HEK293 (cell line): ENCODE data around the gene PAEP.
A peak's percentile ranks its signal among the peaks of the same experiment; 100 is the strongest.

Source experiments
- CTCF ChIA-PET: fragments of 350-600 bp; formaldehyde crosslinking; extraction: SDS; loops from one replicate; lab custom pipeline; 2021; ENCODE audit warnings: antibody characterized with exemption; lab: Yijun Ruan, JAX
- POLR2A ChIA-PET: fragments of 300-600 bp; formaldehyde crosslinking; extraction: SDS; loops from one replicate; lab custom pipeline; 2020; ENCODE audit warnings: antibody characterized with exemption, inconsistent platforms; lab: Yijun Ruan, JAX
- H3K27ac ChIP-seq: fragments of 200-500 bp; sonication (Bioruptor generic); 2 replicates; pipeline ENCODE4 v1.5.1; 2014; ENCODE audit warnings: low read depth, low read length, control low read depth, inconsistent platforms; ENCODE audit errors: extremely low read depth
- H3K36me3 ChIP-seq, 2 experiments: fragments of 200-500 bp in 1 of 2; sonication (Bioruptor generic) in 1 of 2; 1 replicate in 1 of 2; 2 replicates in 1 of 2; pipeline ENCODE4 v1.5.1; 2014 to 2017; ENCODE audit warnings: inconsistent platforms in 2 of 2, low read length in 2 of 2; ENCODE audit not compliant: control insufficient read depth in 2 of 2, insufficient read depth in 1 of 2
- H3K4me1 ChIP-seq: fragments of 200-500 bp; sonication (Bioruptor generic); 2 replicates; pipeline ENCODE4 v1.5.1; 2014; ENCODE audit warnings: mild to moderate bottlenecking, low read length, inconsistent platforms; ENCODE audit not compliant: control insufficient read depth, insufficient read depth
- H3K4me3 ChIP-seq: 2 replicates; pipeline ENCODE4 v1.5.1; 2011; ENCODE audit warnings: low read depth, mild to moderate bottlenecking, control low read depth, low read length, moderate library complexity
- H3K9me3 ChIP-seq: fragments of 200-500 bp; sonication (Bioruptor generic); 2 replicates; pipeline ENCODE4 v1.5.1; 2014; ENCODE audit warnings: low read depth, low read length, inconsistent platforms; ENCODE audit not compliant: control insufficient read depth, insufficient read depth
- BCL11A ChIP-seq: fragments of 450-650 bp; formaldehyde crosslinking; IDR thresholded peaks from 2 replicates; pipeline ENCODE4 v1.5.1; 2016; ENCODE audit warnings: low read depth, missing biosample characterization, missing genetic modification characterization
- GLI2 ChIP-seq: fragments of 450-650 bp; formaldehyde crosslinking; IDR thresholded peaks from 2 replicates; pipeline ENCODE4; 2017; ENCODE audit warnings: missing biosample characterization, missing genetic modification characterization, low read depth, borderline replicate concordance
- KLF1 ChIP-seq: fragments of 450-650 bp; formaldehyde crosslinking; IDR thresholded peaks from 2 replicates; pipeline ENCODE4 v1.5.1; 2016; ENCODE audit warnings: missing biosample characterization, missing genetic modification characterization
- KLF9 ChIP-seq: fragments of 450-650 bp; formaldehyde crosslinking; IDR thresholded peaks from 2 replicates; pipeline ENCODE4 v1.5.1; 2016; ENCODE audit warnings: missing biosample characterization, missing genetic modification characterization, low read depth
- PRDM10 ChIP-seq: fragments of 450-650 bp; formaldehyde crosslinking; IDR thresholded peaks from 2 replicates; pipeline ENCODE4 v1.5.1; 2016; ENCODE audit warnings: missing biosample characterization, missing genetic modification characterization
- ZBTB1 ChIP-seq: fragments of 450-650 bp; formaldehyde crosslinking; IDR thresholded peaks from 2 replicates; pipeline ENCODE4 v1.5.1; 2016; ENCODE audit warnings: missing biosample characterization, missing genetic modification characterization
- ZNF112 ChIP-seq: fragments of 450-650 bp; formaldehyde crosslinking; IDR thresholded peaks from 2 replicates; pipeline ENCODE4 v1.5.0; 2017; ENCODE audit warnings: missing biosample characterization, missing genetic modification characterization
- ZNF280D ChIP-seq: fragments of 450-650 bp; formaldehyde crosslinking; IDR thresholded peaks from 2 replicates; pipeline ENCODE4 v1.5.1; 2016; ENCODE audit warnings: missing biosample characterization, missing genetic modification characterization
- ZNF423 ChIP-seq: fragments of 450-650 bp; formaldehyde crosslinking; IDR thresholded peaks from 2 replicates; pipeline ENCODE4 v1.5.1; 2016; ENCODE audit warnings: missing biosample characterization, missing genetic modification characterization
- ZNF449 ChIP-seq: fragments of 450-650 bp; formaldehyde crosslinking; IDR thresholded peaks from 2 replicates; pipeline ENCODE4 v1.5.1; 2017; ENCODE audit warnings: missing biosample characterization, mild to moderate bottlenecking, missing genetic modification characterization, moderate library complexity
- ZNF510 ChIP-seq: fragments of 450-650 bp; formaldehyde crosslinking; IDR thresholded peaks from 2 replicates; pipeline ENCODE4 v1.5.1; 2018; ENCODE audit warnings: mild to moderate bottlenecking, missing genetic modification characterization, missing biosample characterization; ENCODE audit not compliant: insufficient replicate concordance
- ZNF624 ChIP-seq: fragments of 450-650 bp; formaldehyde crosslinking; IDR thresholded peaks from 2 replicates; pipeline ENCODE4 v1.5.1; 2017; ENCODE audit warnings: missing biosample characterization, missing genetic modification characterization
- ZNF629 ChIP-seq: fragments of 450-650 bp; formaldehyde crosslinking; IDR thresholded peaks from 2 replicates; pipeline ENCODE4 v1.5.1; 2017; ENCODE audit warnings: missing biosample characterization, missing genetic modification characterization
- ZNF658 ChIP-seq: fragments of 450-650 bp; formaldehyde crosslinking; IDR thresholded peaks from 2 replicates; pipeline ENCODE4; 2016; ENCODE audit warnings: missing biosample characterization, missing genetic modification characterization
- ZNF768 ChIP-seq: fragments of 450-650 bp; formaldehyde crosslinking; IDR thresholded peaks from 2 replicates; pipeline ENCODE4 v1.5.1; 2018; ENCODE audit warnings: missing biosample characterization, mild to moderate bottlenecking, missing genetic modification characterization
- TF ChIP-seq, protein P1 (sequence below): fragments of 450-650 bp; formaldehyde crosslinking; IDR thresholded peaks from 2 replicates; pipeline ENCODE4 v1.5.1; 2016; ENCODE audit warnings: missing biosample characterization, missing genetic modification characterization
- TF ChIP-seq, protein P2 (sequence below): fragments of 450-650 bp; formaldehyde crosslinking; optimal IDR thresholded peaks from 2 replicates; pipeline ENCODE3; 2016; ENCODE audit warnings: missing biosample characterization, mild to moderate bottlenecking, missing genetic modification characterization

PAEP gene

DNA sequence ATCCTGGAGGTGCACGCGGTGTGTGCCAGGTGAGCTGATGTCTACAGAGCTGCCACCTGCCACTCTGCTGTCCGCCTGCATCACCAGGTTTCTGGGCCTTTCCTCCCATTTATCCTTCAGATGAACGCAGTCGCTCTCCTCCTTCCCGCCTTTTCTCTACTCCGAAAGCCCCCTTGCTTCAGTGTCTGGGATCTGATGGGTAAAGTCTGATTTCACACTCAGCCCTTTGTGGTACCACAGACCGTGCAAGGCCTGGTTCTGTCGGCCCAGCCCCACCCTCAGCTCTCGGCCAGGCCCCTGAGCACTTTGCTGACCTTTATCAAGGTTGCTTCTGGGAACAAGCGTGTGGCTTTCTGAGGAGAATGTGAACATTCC lies 45.3 kb downstream of the PAEP start (continued):
- TF ChIP-seq, protein P1, sequence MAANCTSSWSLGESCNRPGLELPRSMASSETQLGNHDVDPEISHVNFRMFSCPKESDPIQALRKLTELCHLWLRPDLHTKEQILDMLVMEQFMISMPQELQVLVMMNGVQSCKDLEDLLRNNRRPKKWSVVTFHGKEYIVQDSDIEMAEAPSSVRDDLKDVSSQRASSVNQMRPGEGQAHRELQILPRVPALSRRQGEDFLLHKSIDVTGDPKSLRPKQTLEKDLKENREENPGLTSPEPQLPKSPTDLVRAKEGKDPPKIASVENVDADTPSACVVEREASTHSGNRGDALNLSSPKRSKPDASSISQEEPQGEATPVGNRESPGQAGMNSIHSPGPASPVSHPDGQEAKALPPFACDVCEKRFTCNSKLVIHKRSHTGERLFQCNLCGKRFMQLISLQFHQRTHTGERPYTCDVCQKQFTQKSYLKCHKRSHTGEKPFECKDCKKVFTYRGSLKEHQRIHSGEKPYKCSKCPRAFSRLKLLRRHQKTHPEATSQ (tag by site-specific recombination), result no peak
- TF ChIP-seq, all 188 proteins: peak for 0

DNA sequence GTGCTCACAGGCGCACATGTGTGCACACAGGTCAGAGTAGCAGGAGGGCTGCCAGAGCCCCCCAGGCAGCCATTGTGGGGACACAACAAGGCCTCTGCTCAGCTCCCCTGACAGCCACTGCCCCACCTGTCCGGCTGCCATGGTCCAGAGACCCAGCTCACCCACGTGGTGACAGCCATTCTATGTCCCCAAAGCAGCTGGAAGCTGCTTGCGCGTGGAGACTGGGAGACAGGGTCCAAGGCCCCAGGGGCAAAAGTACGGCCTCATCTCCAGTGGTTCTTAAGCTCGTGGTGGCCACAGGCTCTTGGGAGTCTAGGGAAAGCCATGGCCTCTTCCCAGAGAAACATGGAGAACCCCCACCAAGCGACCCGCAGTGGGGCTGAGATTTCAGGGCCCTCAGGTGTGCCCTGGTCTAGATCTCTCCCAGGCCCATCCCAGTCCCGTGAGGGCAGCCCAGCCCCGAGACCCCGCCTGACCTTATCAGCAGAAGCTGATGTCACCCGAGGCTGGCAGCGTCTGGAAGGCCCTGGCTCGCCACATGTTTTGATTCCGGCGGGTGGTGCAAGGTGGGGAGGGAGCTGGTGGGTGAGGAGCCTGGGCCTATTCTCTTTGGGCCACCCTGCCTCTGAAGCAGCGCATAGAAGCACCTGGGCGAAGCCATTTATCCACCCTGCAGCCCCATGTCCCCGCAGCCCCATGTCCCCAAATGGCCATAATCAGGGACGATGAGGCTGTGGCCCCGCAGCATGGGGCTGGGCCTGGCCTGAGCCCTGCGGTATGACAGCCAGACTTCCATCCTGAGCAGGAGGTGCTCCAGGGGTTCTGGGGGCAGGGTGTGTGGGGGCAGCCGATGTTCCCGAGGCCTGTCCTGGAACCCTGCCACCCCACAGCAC lies 46.1 kb downstream of the PAEP start:
- H3K36me3 ChIP-seq, result no peaks in the 10 kb centered on the region
- POLR2A ChIA-PET, result no interaction called here
- no peaks in the 10 kb centered on the region for H3K4me1 ChIP-seq
- H3K27ac ChIP-seq, result no peak overlapping the region
- H3K9me3 ChIP-seq, result no peaks in the 10 kb centered on the region
- no peak overlapping the region for H3K4me3 ChIP-seq
- TF ChIP-seq GLI2 (tag by site-specific recombination) (no peak), ZNF112 (tag by site-specific recombination) (no peak), ZNF624 (tag by site-specific recombination) (no peak), ZNF658 (tag by site-specific recombination) (no peak), KLF1 (tag by site-specific recombination) (peak; percentile 94), ZBTB1 (tag by site-specific recombination) (no peak), PRDM10 (no peak)
- CTCF ChIA-PET, result interaction anchor here (0.6 to 1.2 kb wide), 5 partner anchors 12 to 516 kb away, joined by 3 to 10 read pairs (median 5); no protein-coding TSS in a partner anchor

DNA sequence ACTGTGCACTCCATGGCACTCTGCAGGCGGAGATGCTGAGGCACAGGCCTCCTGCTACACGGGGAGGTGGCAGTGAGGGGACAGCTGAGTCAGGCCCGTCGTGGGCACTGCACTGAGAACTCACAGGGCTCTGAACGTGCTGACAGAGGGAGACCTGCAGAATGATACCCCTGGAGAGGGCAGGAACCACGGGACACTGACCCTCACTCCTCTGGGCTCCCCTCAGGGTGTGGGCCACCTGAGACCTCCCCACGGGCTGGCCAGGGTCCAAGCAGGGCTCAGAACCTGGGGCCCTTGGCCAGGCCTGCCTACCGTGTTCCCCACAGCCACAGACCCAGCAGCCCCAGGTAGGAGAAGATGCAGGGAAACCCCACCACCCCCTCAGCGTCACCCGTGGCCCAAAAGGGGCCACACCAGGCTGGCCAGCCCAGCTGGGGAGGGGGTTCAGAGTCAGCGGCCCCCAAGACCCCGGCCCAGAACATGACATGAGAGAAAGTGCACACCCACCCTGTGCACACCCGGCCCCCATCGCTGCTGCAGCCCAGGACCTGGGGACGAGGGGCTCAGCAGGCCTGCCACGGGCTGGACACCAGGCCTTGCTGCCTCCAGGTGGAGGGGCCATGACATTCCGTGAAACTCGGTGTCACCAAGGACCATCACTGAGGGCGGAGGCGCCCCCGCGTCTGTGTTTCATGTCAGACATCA lies 46.9 kb downstream of the PAEP start:
- H3K4me3 ChIP-seq, result no peak overlapping the region
- no peaks in the 10 kb centered on the region for H3K9me3 ChIP-seq
- TF ChIP-seq ZNF423 (no peak), BCL11A (no peak), ZNF768 (tag by site-specific recombination) (no peak), ZNF449 (no peak), ZNF658 (tag by site-specific recombination) (no peak), ZNF510 (tag by site-specific recombination) (no peak), ZNF629 (tag by site-specific recombination) (no peak), ZNF280D (tag by site-specific recombination) (no peak), KLF9 (tag by site-specific recombination) (no peak)
- TF ChIP-seq, protein P2, sequence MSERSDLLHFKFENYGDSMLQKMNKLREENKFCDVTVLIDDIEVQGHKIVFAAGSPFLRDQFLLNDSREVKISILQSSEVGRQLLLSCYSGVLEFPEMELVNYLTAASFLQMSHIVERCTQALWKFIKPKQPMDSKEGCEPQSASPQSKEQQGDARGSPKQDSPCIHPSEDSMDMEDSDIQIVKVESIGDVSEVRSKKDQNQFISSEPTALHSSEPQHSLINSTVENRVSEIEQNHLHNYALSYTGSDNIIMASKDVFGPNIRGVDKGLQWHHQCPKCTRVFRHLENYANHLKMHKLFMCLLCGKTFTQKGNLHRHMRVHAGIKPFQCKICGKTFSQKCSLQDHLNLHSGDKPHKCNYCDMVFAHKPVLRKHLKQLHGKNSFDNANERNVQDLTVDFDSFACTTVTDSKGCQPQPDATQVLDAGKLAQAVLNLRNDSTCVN (tag by site-specific recombination), result no peak
- CTCF ChIA-PET, result interaction anchor here (0.6 to 1.2 kb wide), 3 partner anchors 12 to 515 kb away, joined by 3 to 5 read pairs (median 4); no protein-coding TSS in a partner anchor
- H3K36me3 ChIP-seq, result no peaks in the 10 kb centered on the region
- POLR2A ChIA-PET, result interaction anchor here (1.0 kb wide), 1 partner anchor 16 kb away, joined by 7 read pairs; no protein-coding TSS in a partner anchor
- no peaks in the 10 kb centered on the region for H3K4me1 ChIP-seq
- H3K27ac ChIP-seq, result no peak overlapping the region
